ENCODE measurements around the gene SLC7A4. TPM values are rescaled to one million over a fixed set of nuclear protein-coding genes. Genes with fewer than 3 reads are reported as not detected.

SLC7A4 gene
- total RNA-seq, 3 donors from 2014 or later = 0.10 to 0.13 TPM; not detected in 1

DNA sequence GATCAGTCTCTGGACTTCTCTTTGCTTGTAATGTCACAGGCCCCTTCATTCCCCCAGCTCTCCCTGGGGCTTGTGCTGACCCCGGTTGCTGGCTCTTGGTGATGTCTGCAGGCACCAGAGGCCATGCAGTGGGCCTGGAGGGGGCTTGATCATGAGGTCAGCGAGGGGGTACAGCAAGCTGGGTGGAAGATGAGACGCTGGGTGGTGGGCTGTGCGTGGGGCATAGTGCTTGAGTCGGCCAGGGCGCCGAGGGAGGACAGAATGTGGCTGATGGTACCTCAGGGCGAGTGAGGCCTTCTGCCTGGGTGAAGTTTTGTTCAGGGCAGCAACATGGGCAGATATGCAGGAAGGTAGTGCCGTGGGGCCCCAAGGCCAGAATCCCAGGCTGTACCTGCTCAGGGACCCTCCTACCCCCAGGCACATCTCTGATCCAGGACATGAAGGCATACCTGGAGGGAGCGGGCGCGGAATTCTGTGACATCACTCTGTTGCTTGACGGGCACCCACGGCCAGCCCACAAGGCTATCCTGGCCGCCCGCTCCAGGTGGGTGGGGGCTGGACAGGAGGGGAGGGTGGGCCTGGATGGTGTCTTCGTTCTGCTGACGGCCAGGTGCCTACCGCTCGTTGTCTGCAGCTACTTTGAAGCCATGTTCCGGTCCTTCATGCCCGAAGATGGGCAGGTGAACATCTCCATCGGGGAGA lies 36.9 kb downstream of the SLC7A4 start:
- ATAC-seq (no peak), DNase-seq (no peak)
- Mint-ChIP-seq H3K4me3 (peak overlapping the region; percentile 32), H3K4me1 (ENCODE audit: low read depth) (peaks cover 11% of the 10 kb centered on the region), H3K27me3 (ENCODE audit: low read depth) (no peaks in the 10 kb centered on the region), H3K36me3 (ENCODE audit: insufficient read depth) (peaks cover 5% of the 10 kb centered on the region), H3K9me3 (no peaks in the 10 kb centered on the region)

DNA sequence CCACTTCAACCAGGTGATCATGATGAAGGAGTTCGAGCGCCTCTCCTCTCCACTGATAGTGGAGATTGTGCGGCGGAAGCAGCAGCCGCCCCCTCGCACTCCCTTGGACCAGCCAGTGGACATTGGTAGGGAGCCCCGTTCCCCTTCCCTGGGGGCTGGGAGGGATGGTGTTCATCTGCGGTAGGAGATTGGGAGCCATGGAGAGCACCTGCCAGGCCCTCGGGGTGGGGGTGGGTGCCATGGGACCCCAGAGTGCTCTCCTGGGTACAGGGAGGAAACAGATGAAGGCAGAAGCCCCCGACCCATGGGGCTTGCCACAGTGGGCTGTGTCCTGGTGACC lies 37.5 kb downstream of the SLC7A4 start:
- ATAC-seq = no peak
- H3K4me3 Mint-ChIP-seq = no peak overlapping the region
- no peaks in the 10 kb centered on the region for H3K27me3 Mint-ChIP-seq (ENCODE audit: low read depth)
- H3K4me1 Mint-ChIP-seq (ENCODE audit: low read depth) = peaks cover 8% of the 10 kb centered on the region
- DNase-seq = no peak
- peaks cover 5% of the 10 kb centered on the region for H3K36me3 Mint-ChIP-seq (ENCODE audit: insufficient read depth)
- no peaks in the 10 kb centered on the region for H3K9me3 Mint-ChIP-seq

DNA sequence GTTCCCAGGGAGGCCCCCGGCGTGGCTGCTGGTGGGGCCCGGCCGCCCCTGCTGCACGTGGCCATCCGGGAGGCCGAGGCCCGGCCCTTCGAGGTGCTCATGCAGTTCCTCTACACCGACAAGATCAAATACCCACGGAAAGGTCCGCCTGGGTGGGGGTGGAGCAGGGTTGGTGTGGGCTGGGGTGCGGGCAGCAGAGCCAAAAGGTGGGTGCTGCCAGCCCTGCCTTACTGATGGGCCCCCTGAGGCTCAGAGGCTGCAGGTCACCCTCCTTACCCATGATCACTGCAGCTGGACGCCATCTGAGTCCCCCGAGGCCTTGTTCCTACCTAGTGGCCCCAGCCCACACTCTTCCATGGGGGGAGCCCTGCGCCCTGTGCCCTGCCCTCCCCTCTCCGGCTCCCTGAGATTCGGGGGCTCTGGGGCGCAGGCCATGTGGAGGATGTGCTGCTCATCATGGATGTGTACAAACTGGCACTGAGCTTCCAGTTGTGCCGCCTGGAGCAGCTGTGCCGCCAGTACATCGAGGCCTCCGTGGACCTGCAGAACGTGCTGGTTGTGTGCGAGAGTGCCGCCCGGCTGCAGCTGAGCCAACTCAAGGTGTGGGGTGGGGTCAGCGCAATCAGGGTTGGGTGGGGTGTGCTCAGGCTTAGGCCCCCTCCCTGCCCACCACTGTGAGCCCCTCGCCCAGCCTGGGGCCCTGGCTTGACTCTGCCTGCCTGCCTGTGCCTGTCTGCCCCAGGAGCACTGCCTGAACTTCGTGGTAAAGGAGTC lies 38.0 kb downstream of the SLC7A4 start:
- no peak for DNase-seq
- peaks cover 10% of the 10 kb centered on the region for H3K4me1 Mint-ChIP-seq (ENCODE audit: low read depth)
- H3K9me3 Mint-ChIP-seq = no peaks in the 10 kb centered on the region
- no peak for ATAC-seq
- peaks cover 4% of the 10 kb centered on the region for H3K36me3 Mint-ChIP-seq (ENCODE audit: insufficient read depth)
- no peaks in the 10 kb centered on the region for H3K27me3 Mint-ChIP-seq (ENCODE audit: low read depth)
- no peak overlapping the region for H3K4me3 Mint-ChIP-seq

DNA sequence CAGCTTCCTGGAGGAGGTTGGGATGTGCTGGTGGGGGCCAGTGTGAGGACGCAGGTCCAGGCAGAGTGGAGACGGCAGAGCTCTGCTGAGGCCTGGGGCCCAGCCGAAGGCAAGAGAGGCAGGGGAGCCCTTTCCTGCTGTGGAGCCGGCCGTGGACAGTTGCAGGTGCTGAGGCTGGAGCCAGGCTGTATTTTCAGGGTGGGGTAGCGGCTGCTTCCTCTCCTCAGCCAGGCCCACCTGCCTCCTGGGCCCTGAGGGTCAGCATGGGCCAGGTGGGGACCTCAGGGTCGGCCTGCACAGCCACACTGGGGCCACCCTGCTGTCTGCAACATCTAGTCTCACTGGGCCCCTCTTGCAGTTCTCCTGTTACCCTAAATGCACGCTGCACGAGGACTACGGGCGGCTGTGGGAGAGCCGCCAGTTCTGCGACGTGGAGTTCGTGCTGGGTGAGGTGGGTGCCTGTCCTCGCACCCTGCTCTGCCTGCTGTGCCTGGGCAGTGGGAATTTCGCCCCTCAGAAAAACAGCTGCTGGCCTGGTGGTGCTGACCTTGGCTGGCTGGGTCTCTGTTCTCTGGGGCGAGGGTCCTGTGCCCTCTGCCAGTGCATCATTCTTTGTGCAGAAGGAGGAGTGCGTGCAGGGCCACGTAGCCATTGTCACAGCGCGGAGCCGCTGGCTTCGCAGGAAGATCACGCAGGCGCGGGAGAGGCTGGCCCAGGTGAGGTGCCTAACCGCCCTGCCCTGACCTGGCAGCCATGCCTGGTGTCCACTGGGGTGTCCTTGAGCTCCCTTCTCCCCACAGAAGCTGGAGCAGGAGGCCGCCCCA lies 38.8 kb downstream of the SLC7A4 start:
- DNase-seq (no peak), ATAC-seq (no peak)
- Mint-ChIP-seq H3K27me3 (ENCODE audit: low read depth) (no peaks in the 10 kb centered on the region), H3K9me3 (no peaks in the 10 kb centered on the region), H3K4me1 (ENCODE audit: low read depth) (peaks cover 7% of the 10 kb centered on the region), H3K4me3 (no peak overlapping the region), H3K36me3 (ENCODE audit: insufficient read depth) (peaks cover 2% of the 10 kb centered on the region)

DNA sequence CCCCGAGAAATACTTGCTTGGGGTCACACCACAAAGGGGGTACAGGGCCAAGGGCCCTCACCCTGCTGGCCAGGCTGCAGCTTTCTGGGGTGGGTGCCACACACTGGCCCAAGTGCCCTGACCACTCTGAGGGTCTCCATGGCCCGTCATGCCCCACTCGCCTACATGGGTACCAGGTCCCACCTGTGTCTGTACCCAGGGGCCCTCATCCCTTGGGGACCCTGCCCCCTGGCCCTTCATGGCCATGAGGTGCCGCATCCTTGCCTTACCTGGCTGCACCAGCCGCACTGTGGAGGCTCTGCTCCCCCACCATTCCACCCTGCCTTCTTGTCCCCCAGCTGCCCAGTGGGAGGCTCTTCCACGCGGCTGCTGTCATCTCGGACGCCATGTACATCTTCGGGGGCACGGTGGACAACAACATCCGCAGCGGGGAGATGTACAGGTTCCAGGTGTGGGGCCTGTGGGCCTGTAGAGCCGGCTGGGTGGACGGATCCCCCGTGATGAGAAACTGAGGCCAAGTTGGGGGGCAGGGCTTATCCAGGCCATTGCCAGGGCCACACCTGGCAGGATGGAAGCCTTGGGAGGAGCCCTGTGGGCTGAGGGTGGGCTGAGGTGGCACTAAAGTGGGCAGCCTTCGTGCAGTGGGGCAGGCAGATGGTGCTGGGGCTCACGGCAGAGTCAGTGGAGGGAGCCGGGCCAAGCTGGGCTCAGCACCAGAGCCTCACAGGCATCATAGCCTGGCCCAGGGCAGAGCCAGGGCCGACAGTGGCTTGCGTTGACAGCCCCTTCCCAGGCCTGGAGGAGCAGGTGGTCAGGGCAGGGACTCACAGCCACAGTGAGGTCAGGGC lies 39.7 kb downstream of the SLC7A4 start:
- no peaks in the 10 kb centered on the region for H3K9me3 Mint-ChIP-seq
- no peak overlapping the region for H3K4me3 Mint-ChIP-seq
- DNase-seq (no peak), ATAC-seq (no peak)
- no peaks in the 10 kb centered on the region for H3K27me3 Mint-ChIP-seq (ENCODE audit: low read depth)
- H3K4me1 Mint-ChIP-seq (ENCODE audit: low read depth) = peaks cover 4% of the 10 kb centered on the region
- no peaks in the 10 kb centered on the region for H3K36me3 Mint-ChIP-seq (ENCODE audit: insufficient read depth)

DNA sequence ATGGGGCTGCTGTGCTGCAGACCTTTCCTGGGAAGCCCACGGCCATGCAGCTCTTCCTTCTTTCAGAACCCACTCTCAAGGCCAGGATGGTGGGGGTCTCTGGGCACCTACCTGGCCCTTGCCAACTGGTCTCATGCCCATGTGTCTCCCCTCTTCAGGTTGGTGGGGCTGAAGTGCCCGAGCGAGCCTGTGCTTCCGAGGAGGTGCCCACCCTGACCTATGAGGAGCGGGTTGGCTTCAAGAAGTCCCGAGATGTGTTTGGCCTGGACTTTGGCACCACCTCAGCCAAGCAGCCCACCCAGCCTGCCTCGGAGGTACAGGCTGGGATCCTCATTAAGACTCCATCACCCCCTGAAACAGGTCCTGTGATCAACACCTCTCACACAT lies 40.3 kb downstream of the SLC7A4 start:
- Mint-ChIP-seq H3K4me1 (ENCODE audit: low read depth) (peaks cover 4% of the 10 kb centered on the region), H3K36me3 (ENCODE audit: insufficient read depth) (no peaks in the 10 kb centered on the region), H3K4me3 (no peak overlapping the region), H3K27me3 (ENCODE audit: low read depth) (no peaks in the 10 kb centered on the region), H3K9me3 (no peaks in the 10 kb centered on the region)
- no peak for DNase-seq
- no peak for ATAC-seq

DNA sequence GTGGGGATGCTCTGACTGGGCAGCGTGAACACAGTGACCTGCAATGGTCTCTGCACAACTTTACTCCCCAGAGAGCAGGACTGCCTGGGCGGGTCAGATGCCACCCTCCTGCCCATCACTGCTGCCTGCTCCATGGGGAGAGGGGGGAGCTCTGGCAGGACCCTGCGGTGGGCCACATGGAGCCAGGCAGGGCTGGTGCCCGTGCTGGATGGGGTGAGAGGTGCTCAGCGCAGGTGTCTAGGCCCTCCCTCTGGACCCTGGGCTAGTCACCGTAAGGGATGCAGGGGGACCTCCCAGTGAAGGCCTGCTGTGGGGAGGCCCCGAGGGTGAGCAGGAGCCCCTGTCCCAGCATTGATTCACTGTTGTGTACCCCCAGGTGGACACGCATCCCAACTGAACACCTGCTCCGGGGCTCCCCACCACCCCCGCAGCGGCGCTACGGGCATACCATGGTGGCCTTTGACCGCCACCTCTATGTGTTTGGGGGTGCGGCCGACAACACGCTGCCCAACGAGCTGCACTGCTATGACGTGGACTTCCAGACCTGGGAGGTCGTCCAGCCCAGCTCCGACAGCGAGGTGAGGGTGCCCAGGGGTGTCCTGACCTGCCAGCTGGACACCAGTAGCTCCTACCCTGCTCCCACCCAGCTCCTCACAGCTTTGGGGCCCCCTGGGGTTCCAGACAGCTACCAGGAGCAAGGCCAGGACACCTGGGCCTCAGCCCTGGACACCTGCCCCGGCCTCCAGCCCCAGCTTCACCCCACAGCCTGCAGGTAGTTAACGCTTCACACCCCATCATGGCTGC lies 40.9 kb downstream of the SLC7A4 start:
- H3K27me3 Mint-ChIP-seq (ENCODE audit: low read depth) = no peaks in the 10 kb centered on the region
- peaks cover 3% of the 10 kb centered on the region for H3K36me3 Mint-ChIP-seq (ENCODE audit: insufficient read depth)
- H3K4me1 Mint-ChIP-seq (ENCODE audit: low read depth) = peaks cover 4% of the 10 kb centered on the region
- H3K9me3 Mint-ChIP-seq = no peaks in the 10 kb centered on the region
- no peak overlapping the region for H3K4me3 Mint-ChIP-seq
- DNase-seq (no peak), ATAC-seq (no peak)

- H3K36me3 Mint-ChIP-seq (ENCODE audit: insufficient read depth) = peaks cover 5% of the 10 kb centered on the region
These were observed 41.9 kb downstream of the SLC7A4 start for GRCh38 chr22:20990184-20991180.

DNA sequence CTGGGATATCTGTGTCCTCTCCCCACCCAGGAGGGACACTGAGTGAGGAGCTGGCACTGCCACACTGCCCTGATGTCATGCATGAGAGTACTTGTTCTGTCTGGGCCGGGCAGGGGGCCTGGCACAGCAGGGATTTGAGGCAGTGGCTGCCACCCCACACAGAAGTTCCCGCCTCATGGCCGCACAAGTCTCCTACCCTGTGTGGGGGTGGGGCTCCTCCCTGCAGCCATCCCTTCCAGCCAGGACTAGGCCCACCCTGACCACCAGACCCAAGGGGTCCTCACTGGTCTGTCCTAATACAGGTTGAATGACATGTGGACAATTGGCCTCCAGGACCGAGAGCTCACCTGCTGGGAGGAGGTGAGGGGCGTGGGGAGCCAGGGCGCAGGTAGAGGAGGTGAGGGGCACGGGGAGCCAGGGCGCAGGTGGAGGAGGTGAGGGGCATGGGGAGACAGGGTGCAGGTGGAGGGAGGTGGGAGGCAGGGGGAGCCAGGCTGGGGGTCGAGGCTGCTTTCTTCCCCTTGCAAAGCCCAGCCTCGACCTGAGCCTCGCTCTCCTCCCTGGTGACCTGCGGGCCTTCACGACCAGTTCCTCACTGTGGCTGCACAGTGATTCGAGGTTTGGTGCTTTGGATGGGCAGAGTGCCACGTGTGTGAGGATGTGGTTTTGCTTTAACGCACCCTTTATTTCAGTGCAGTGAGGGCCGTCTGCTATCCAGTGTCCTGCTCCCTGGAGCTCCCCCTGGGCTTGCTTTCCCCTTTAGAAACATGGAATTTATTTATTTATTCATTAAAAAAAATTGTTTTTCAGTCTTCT lies 42.8 kb downstream of the SLC7A4 start:
- no peaks in the 10 kb centered on the region for H3K27me3 Mint-ChIP-seq (ENCODE audit: low read depth)
- ATAC-seq (no peak), DNase-seq (no peak)
- H3K36me3 Mint-ChIP-seq (ENCODE audit: insufficient read depth) = peaks cover 5% of the 10 kb centered on the region
- H3K4me3 Mint-ChIP-seq = no peak overlapping the region
- H3K9me3 Mint-ChIP-seq = no peaks in the 10 kb centered on the region
- peaks cover 4% of the 10 kb centered on the region for H3K4me1 Mint-ChIP-seq (ENCODE audit: low read depth)

More at GRCh38 chr22:20990184-20991180, 41.9 kb downstream of the SLC7A4 start:
- Mint-ChIP-seq H3K27me3 (ENCODE audit: low read depth) (no peaks in the 10 kb centered on the region), H3K4me1 (ENCODE audit: low read depth) (peaks cover 4% of the 10 kb centered on the region), H3K4me3 (no peak overlapping the region), H3K9me3 (no peaks in the 10 kb centered on the region)
- ATAC-seq (no peak), DNase-seq (no peak)

- Mint-ChIP-seq H3K36me3 (ENCODE audit: insufficient read depth) (peaks cover 10% of the 10 kb centered on the region), H3K4me3 (no peak overlapping the region), H3K27me3 (ENCODE audit: low read depth) (no peaks in the 10 kb centered on the region), H3K9me3 (no peaks in the 10 kb centered on the region), H3K4me1 (ENCODE audit: low read depth) (peaks cover 8% of the 10 kb centered on the region)
- ATAC-seq = no peak
- no peak for DNase-seq
These were observed 43.6 kb downstream of the SLC7A4 start for GRCh38 chr22:20988573-20989322.

DNA sequence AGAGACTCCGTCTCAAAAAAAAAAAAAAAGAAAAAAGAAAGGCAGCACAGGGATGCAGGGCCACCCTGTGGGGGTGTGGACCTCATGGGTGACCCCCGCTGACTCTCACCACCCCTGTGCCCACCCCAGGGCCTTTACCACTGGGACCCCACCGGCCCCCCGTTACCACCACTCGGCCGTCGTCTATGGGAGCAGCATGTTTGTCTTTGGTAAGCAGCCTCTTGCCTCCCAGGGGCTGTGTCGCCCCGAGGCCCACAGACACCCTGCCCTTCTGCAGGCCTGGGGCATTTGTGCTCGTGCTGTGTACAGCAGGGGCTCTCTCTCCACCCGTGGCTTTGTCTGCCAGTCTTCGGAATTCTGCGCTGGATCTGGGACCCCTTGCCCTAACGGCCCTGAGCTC lies 45.0 kb downstream of the SLC7A4 start:
- no peaks in the 10 kb centered on the region for H3K9me3 Mint-ChIP-seq
- no peaks in the 10 kb centered on the region for H3K27me3 Mint-ChIP-seq (ENCODE audit: low read depth)
- DNase-seq = no peak
- H3K4me1 Mint-ChIP-seq (ENCODE audit: low read depth) = peaks cover 17% of the 10 kb centered on the region
- H3K4me3 Mint-ChIP-seq = no peak overlapping the region
- H3K36me3 Mint-ChIP-seq (ENCODE audit: insufficient read depth) = peaks cover 10% of the 10 kb centered on the region
- ATAC-seq = no peak
